Measurements from ENCODE around the gene RFTN1. TPM values are rescaled to one million over a fixed set of nuclear protein-coding genes. Genes with fewer than 3 reads are reported as not detected.
A peak's percentile ranks its signal among the peaks of the same experiment; 100 is the strongest.

The RFTN1 gene
- total RNA-seq, 2 experiments from 2014 or later: 55.7 to 56.4 TPM

- peaks cover 97% of the 10 kb centered on the region for H3K4me1 Mint-ChIP-seq (ENCODE audit: low read depth)
- peak overlapping the region; percentile 63 to 81 for H3K27ac ChIP-seq (ENCODE audit: low read depth in 1 of 2, low read length in 2 of 2)
- DNase-seq: peak in 1 of 14 experiments; percentile 4
Measured at GRCh38 chr3:16302082-16302631, 211.3 kb downstream of the RFTN1 start.

GRCh38 chr3:16301507-16301906, 212.0 kb downstream of the RFTN1 start:
- H3K4me3 ChIP-seq (ENCODE audit: low read length): peak overlapping the region; percentile 33

More at GRCh38 chr3:16302082-16302631, 211.3 kb downstream of the RFTN1 start:
- Histone ChIP-seq H3K4me3 (ENCODE audit: low read length) (peak overlapping the region; percentile 33), H3K4me1 (ENCODE audit: insufficient read depth, low read length) (peaks cover 76% of the 10 kb centered on the region), H3K36me3 (ENCODE audit: insufficient read depth, low read length) (peaks cover 74% of the 10 kb centered on the region), H3K9me3 (ENCODE audit: control insufficient read depth in 1 of 2, insufficient read depth in 1 of 2, low read length in 2 of 2) (no peaks in the 10 kb centered on the region), H3K27me3 (ENCODE audit: control insufficient read depth in 1 of 2, insufficient read depth in 2 of 2, low read length in 2 of 2) (no peaks in the 10 kb centered on the region)
- ChIA-PET POLR2A (interaction anchor here (1.0 to 11.0 kb wide), 11 partner anchors 7 to 210 kb away, joined by 3 to 268 read pairs (median 7); no protein-coding TSS in a partner anchor), CTCF (interaction anchor here (6.4 to 7.0 kb wide), 2 partner anchors 10 to 17 kb away, joined by 32 to 56 read pairs; no protein-coding TSS in a partner anchor)
- H3K36me3 Mint-ChIP-seq (ENCODE audit: low read depth): peaks cover 97% of the 10 kb centered on the region
- H3K27ac Mint-ChIP-seq: peak overlapping the region; percentile 96
- H3K4me3 Mint-ChIP-seq: peak overlapping the region; percentile 91
- intact Hi-C loops (cut with DNase I, micrococcal nuclease): loop anchor here in 1 of 2 experiments (5.0 kb wide), 1 partner anchor 75 kb away; no protein-coding TSS in a partner anchor
- TF ChIP-seq CTCF (IDR thresholded peaks at IDR 0.05): no peak
- H3K27me3 Mint-ChIP-seq: no peaks in the 10 kb centered on the region
- H3K9me3 Mint-ChIP-seq: no peaks in the 10 kb centered on the region
- ATAC-seq (ENCODE audit: poor library complexity): no peak

More at GRCh38 chr3:16301507-16301906, 212.0 kb downstream of the RFTN1 start:
- Mint-ChIP-seq H3K27me3 (no peaks in the 10 kb centered on the region), H3K9me3 (no peaks in the 10 kb centered on the region), H3K36me3 (ENCODE audit: low read depth) (peaks cover 97% of the 10 kb centered on the region), H3K4me1 (ENCODE audit: low read depth) (peaks cover 97% of the 10 kb centered on the region), H3K27ac (peak overlapping the region; percentile 96), H3K4me3 (peak overlapping the region; percentile 91)
- no peak for TF ChIP-seq CTCF (IDR thresholded peaks at IDR 0.05)
- ChIA-PET CTCF (interaction anchor here (1.1 to 6.4 kb wide), 5 partner anchors 10 to 210 kb away, joined by 3 to 56 read pairs (median 5); no protein-coding TSS in a partner anchor), POLR2A (interaction anchor here (0.8 to 11.0 kb wide), 17 partner anchors 8 to 541 kb away, joined by 3 to 268 read pairs (median 7); partner anchors contain the start of genes DPH3 and OXNAD1)
- Histone ChIP-seq H3K9me3 (ENCODE audit: control insufficient read depth in 1 of 2, insufficient read depth in 1 of 2, low read length in 2 of 2) (no peaks in the 10 kb centered on the region), H3K4me1 (ENCODE audit: insufficient read depth, low read length) (peaks cover 73% of the 10 kb centered on the region), H3K27ac (ENCODE audit: low read depth in 1 of 2, low read length in 2 of 2) (peak overlapping the region; percentile 63 to 81), H3K36me3 (ENCODE audit: insufficient read depth, low read length) (peaks cover 75% of the 10 kb centered on the region), H3K27me3 (ENCODE audit: control insufficient read depth in 1 of 2, insufficient read depth in 2 of 2, low read length in 2 of 2) (no peaks in the 10 kb centered on the region)
- intact Hi-C loops (cut with DNase I, micrococcal nuclease): loop anchor here (1.0 to 5.0 kb wide), 6 partner anchors 8 to 211 kb away; partner anchors contain the start of gene RFTN1 (in 1 of the 2)
- peak; percentile 4 for ATAC-seq (ENCODE audit: poor library complexity)
- DNase-seq: peak in 5 of 14 experiments; percentile 45 to 67 (median 50)

Measured in CD4-positive, alpha-beta T cell (primary cell).